Hypothalamus (tissue), 51 donors: Measurements from ENCODE around the gene ANKZF1.

Experiments used
- DNase-seq, 51 donors: peaks; one replicate each; lab custom pipeline; 2025; lab: John Stamatoyannopoulos, UW

Gene ANKZF1

GRCh38 chr2:219223831-219224610 is 5.6 kb upstream of the ANKZF1 start:
- no peak for DNase-seq

- DNase-seq = no peak
Observed at GRCh38 chr2:219225350-219225749, 4.3 kb upstream of the ANKZF1 start.

- no peak for DNase-seq
Observed at GRCh38 chr2:219228041-219228910, 1.3 kb upstream of the ANKZF1 start.

GRCh38 chr2:219228911-219229304 is 698 bp upstream of the ANKZF1 start:
- no peak for DNase-seq

- peak in 5 of 51 donors; percentile 23 to 59 (median 44) for DNase-seq
Observed at GRCh38 chr2:219230059-219230540, 494 bp downstream of the ANKZF1 start.

- DNase-seq = no peak
Observed at GRCh38 chr2:219234331-219234730, 4.7 kb downstream of the ANKZF1 start.

GRCh38 chr2:219243291-219243761 is 13.7 kb downstream of the ANKZF1 start:
- no peak for DNase-seq

GRCh38 chr2:219244789-219245147 is 15.2 kb downstream of the ANKZF1 start:
- no peak for DNase-seq

GRCh38 chr2:219245148-219245898 is 15.7 kb downstream of the ANKZF1 start, which contains the start of the genes GLB1L and STK16:
TSS of gene GLB1L (minus strand) at chr2:219245444. CDS start at chr2:219243573, 1,871 bp downstream.
TSS of gene STK16 (plus strand) at chr2:219245479. CDS start at chr2:219246000, 521 bp downstream.
- peak; percentile 36 to 97 (median 88) for DNase-seq

GRCh38 chr2:219245899-219246230 is 16.3 kb downstream of the ANKZF1 start:
- DNase-seq = no peak

GRCh38 chr2:219246559-219246958 is 17.0 kb downstream of the ANKZF1 start:
- no peak for DNase-seq

GRCh38 chr2:219247678-219248642 is 18.4 kb downstream of the ANKZF1 start:
- no peak for DNase-seq

GRCh38 chr2:219248845-219249202 is 19.2 kb downstream of the ANKZF1 start:
- no peak for DNase-seq

- DNase-seq = peak in 39 of 51 donors; percentile 8 to 87 (median 54)
Observed at GRCh38 chr2:219249203-219249980, 19.8 kb downstream of the ANKZF1 start.

GRCh38 chr2:219250049-219250781 is 20.6 kb downstream of the ANKZF1 start:
- no peak for DNase-seq

GRCh38 chr2:219251656-219252055 is 22.1 kb downstream of the ANKZF1 start:
- DNase-seq = no peak

GRCh38 chr2:219252084-219252483 is 22.5 kb downstream of the ANKZF1 start:
- DNase-seq = no peak

- peak in 1 of 51 donors; percentile 12 for DNase-seq
Observed at GRCh38 chr2:219252570-219252899, 22.9 kb downstream of the ANKZF1 start.
